Measurements from ENCODE around the gene SNCG.
"Not testable (repeated sequence)": the region's sequence is repeated elsewhere in the genome, so short reads cannot be mapped to it uniquely, and the experiment has no call there.

Gene SNCG

DNA sequence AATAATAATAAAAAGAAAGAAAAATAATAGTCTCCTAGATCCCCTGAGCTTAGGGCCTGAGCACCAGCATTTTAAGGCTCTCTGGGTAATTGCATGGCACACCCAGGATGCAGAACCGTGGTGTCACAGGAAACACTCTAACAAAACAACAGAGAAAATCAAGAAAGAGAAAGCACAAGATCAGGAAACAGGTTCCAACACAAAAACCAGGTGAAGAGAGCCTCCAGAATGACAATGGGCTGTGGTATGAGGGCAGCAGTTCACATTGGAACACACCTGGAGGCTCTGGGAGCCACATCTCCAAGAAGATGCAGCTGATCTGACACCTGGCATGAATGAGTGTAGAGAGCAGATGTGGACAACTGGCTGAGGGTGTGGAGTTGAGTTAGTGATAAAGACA, 8.1 kb upstream of the SNCG start:
- Histone ChIP-seq H3K27me3 (replicated peaks; ENCODE audit: control insufficient read depth, insufficient read depth, low read length) (no peaks in the 10 kb centered on the region), H3K36me3 (ENCODE audit: control insufficient read depth, insufficient read depth, low read length) (no peaks in the 10 kb centered on the region), H3K4me3 (replicated peaks; ENCODE audit: low read depth, low read length) (no peak overlapping the region)
- DNase-seq (ENCODE audit: extremely low read depth, insufficient read length) = no peak
- TF ChIP-seq, protein P1, sequence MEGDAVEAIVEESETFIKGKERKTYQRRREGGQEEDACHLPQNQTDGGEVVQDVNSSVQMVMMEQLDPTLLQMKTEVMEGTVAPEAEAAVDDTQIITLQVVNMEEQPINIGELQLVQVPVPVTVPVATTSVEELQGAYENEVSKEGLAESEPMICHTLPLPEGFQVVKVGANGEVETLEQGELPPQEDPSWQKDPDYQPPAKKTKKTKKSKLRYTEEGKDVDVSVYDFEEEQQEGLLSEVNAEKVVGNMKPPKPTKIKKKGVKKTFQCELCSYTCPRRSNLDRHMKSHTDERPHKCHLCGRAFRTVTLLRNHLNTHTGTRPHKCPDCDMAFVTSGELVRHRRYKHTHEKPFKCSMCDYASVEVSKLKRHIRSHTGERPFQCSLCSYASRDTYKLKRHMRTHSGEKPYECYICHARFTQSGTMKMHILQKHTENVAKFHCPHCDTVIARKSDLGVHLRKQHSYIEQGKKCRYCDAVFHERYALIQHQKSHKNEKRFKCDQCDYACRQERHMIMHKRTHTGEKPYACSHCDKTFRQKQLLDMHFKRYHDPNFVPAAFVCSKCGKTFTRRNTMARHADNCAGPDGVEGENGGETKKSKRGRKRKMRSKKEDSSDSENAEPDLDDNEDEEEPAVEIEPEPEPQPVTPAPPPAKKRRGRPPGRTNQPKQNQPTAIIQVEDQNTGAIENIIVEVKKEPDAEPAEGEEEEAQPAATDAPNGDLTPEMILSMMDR (IDR thresholded peaks at IDR 0.05; ENCODE audit: insufficient read depth, low read length, poor library complexity, severe bottlenecking) = no peak

DNA sequence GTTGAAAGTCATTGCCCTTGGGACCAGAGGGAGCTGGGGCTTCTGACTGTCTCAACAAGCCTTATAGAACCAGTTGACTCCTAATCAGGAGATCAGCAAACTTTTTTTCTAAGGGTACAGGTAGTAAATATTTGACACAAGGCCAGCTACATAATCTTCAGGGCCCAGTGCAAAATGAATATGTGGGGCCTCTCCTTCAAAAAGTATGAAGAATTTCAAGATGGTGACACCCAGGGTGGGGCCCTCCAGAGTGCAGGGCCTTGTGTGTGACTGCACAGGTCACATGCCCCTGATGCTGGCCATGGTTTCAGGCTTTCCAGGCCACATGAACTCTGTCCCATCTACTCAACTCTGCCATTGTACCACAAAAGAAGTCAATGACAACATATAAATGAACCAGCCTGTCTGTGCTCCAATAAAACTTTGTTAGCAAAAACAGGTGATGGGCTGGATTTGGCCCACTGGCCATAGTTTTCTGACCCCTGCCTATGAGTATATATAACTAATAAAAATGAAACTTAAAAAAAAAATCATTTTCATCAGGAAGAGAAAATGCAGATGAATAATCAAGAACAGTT, 7.1 kb upstream of the SNCG start:
- Histone ChIP-seq H3K4me3 (replicated peaks; ENCODE audit: low read depth, low read length) (no peak overlapping the region), H3K36me3 (ENCODE audit: control insufficient read depth, insufficient read depth, low read length) (no peaks in the 10 kb centered on the region), H3K27me3 (replicated peaks; ENCODE audit: control insufficient read depth, insufficient read depth, low read length) (no peaks in the 10 kb centered on the region; the same call in 1 of the 2 replicates)
- TF ChIP-seq, protein P1 (IDR thresholded peaks at IDR 0.05; ENCODE audit: insufficient read depth, low read length, poor library complexity, severe bottlenecking) = no peak
- no peak for DNase-seq (ENCODE audit: extremely low read depth, insufficient read length)

DNA sequence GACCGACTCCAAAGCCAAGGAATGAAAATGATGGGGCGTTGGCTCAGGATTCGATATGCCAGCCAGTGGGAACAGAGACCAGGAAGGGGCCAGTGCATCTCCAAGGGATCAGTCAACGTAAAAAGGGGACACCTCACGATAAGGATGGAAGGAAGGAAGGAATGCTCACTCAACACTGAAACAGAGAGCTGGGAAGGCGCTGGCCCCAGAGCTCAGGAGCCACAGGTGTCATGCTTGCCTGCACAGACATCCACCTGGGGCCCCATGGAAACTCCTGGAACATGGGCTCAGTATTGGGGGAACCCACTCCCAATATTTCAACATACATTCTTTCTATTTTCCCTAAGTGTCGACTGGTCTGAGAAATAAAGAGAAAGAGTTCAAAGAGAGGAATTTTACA, 6.3 kb upstream of the SNCG start:
- TF ChIP-seq, protein P1 (IDR thresholded peaks at IDR 0.05; ENCODE audit: insufficient read depth, low read length, poor library complexity, severe bottlenecking) = no peak
- Histone ChIP-seq H3K27me3 (replicated peaks; ENCODE audit: control insufficient read depth, insufficient read depth, low read length) (no peaks in the 10 kb centered on the region; the same call in 1 of the 2 replicates), H3K4me3 (replicated peaks; ENCODE audit: low read depth, low read length) (no peak overlapping the region), H3K36me3 (ENCODE audit: control insufficient read depth, insufficient read depth, low read length) (no peaks in the 10 kb centered on the region)
- DNase-seq (ENCODE audit: extremely low read depth, insufficient read length) = no peak

DNA sequence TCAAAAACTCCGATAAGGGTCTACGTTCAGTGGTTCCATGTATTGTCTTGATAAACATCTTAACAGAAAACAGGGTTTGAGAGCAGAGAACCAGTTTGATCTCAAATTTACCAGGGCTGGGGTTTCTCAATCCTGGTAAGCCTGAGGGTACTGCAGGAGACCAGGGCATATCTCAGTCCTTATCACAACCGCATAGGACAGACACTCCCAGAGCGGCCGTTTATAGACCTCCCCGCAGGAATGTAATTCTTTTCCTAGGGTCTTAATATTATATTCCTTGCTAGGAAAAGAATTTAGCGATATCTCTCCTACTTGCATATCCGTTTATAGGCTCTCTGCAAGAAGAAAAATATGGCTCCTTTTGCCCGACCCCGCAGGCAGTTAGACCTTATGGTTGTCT, 5.7 kb upstream of the SNCG start:
- H3K36me3 ChIP-seq (ENCODE audit: control insufficient read depth, insufficient read depth, low read length); H3K4me3 ChIP-seq (replicated peaks; ENCODE audit: low read depth, low read length); DNase-seq (ENCODE audit: extremely low read depth, insufficient read length): not testable (repeated sequence)

DNA sequence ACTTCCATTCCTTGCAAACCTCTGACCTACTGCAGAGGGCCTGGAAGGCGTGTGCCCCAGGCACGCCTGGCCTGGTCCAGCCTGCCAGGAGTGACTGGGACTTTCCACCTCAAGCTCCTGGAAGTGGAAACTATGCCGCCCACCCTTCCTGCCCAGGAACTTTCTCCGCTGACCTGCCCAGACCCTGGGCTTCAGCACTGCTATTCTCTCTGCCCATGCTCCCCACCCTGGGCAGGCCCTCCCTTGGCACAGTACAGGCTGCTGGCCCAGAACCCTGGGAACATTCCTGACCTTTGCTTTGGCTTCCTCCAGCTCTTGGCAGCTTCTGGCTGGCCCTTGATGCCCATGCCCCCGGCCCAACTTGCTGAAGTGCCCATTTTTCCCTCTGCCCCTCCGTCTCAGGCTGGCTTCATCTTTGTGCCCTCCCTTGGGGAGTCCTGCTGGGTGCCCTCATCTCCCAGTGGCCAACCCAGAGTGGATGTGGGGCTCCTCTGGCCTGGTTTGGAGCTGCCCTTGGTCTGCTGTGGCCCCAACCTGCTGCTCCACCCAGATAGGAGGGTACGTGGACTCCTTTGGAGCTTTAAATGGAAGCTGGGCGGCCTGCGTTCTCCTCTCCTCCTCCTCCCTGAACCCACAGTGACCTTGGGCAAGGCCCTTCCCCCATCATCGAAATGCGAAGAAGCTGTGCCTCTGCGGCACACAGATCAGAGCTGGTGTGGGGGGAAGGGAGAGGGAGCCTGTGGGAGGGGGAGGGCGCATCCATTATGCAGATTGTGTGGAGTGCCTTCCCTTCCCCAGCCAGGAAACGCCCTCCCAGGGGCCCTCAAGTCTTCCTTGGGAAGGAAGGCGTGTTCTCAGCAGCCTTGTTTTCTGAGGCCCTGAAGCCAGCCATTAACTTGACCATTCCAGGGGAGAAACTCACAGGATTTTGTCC, 4.4 kb upstream of the SNCG start:
- DNase-seq (ENCODE audit: extremely low read depth, insufficient read length) = no peak
- TF ChIP-seq, protein P1 (IDR thresholded peaks at IDR 0.05; ENCODE audit: insufficient read depth, low read length, poor library complexity, severe bottlenecking) = no peak
- no peaks in the 10 kb centered on the region for H3K36me3 ChIP-seq (ENCODE audit: control insufficient read depth, insufficient read depth, low read length)
- H3K4me3 ChIP-seq (replicated peaks; ENCODE audit: low read depth, low read length) = no peak overlapping the region
- no peaks in the 10 kb centered on the region; the same call in 1 of the 2 replicates for H3K27me3 ChIP-seq (replicated peaks; ENCODE audit: control insufficient read depth, insufficient read depth, low read length)

More for the DNA sequence above, 5.7 kb upstream of the SNCG start:
- not testable (repeated sequence) for H3K27me3 ChIP-seq (replicated peaks; ENCODE audit: control insufficient read depth, insufficient read depth, low read length)
